MCF 10A (cell line): ENCODE results near the gene NSUN3. TPM values are rescaled to one million over a fixed set of nuclear protein-coding genes. Genes with fewer than 3 reads are reported as not detected.

Source experiments
- BruUV-seq: library from RNA; stranded (reverse); fragments of 400-500 nt; replicated peaks from 2 replicates; lab custom pipeline; 2021; lab: Mats Ljungman, UMichigan
- CTCF ChIA-PET: fragments of 300-600 bp; sonication (Branson Sonifier 250); formaldehyde crosslinking; extraction: SDS; loops from one replicate; lab custom pipeline; 2021; ENCODE audit warnings: antibody characterized with exemption, inconsistent platforms; lab: Yijun Ruan, JAX
- POLR2A ChIA-PET: fragments of 300-600, 350-650 bp; sonication (Branson Sonifier 250); formaldehyde crosslinking; extraction: SDS; loops from one replicate; lab custom pipeline; 2020; ENCODE audit warnings: antibody characterized with exemption, inconsistent platforms; lab: Yijun Ruan, JAX
- DNase-seq: peaks from one replicate; pipeline ENCODE4 v3.0.0-alpha.2; 2018; ENCODE audit not compliant: unreplicated experiment
- H3K27ac Mint-ChIP-seq: one replicate; pipeline ENCODE4 v1.8.0; 2022; ENCODE audit warnings: mild to moderate bottlenecking, low read depth, mixed read lengths; ENCODE audit not compliant: unreplicated experiment
- H3K27me3 Mint-ChIP-seq: one replicate; pipeline ENCODE4 v1.8.0; 2022; ENCODE audit warnings: mixed read lengths; ENCODE audit not compliant: insufficient read depth, unreplicated experiment
- H3K36me3 Mint-ChIP-seq: one replicate; pipeline ENCODE4 v1.8.0; 2022; ENCODE audit warnings: mild to moderate bottlenecking, moderate library complexity, mixed read lengths; ENCODE audit not compliant: insufficient read depth, unreplicated experiment
- H3K4me1 Mint-ChIP-seq: one replicate; pipeline ENCODE4 v1.8.0; 2022; ENCODE audit warnings: mixed read lengths; ENCODE audit not compliant: insufficient read depth, unreplicated experiment
- H3K4me3 Mint-ChIP-seq: one replicate; pipeline ENCODE4 v1.8.0; 2022; ENCODE audit warnings: mild to moderate bottlenecking, moderate library complexity, mixed read lengths; ENCODE audit not compliant: unreplicated experiment
- H3K9me3 Mint-ChIP-seq: one replicate; pipeline ENCODE4 v1.8.0; 2022; ENCODE audit warnings: mixed read lengths; ENCODE audit not compliant: unreplicated experiment
- intact Hi-C: fragments of 100-400 bp; cut with micrococcal nuclease; formaldehyde crosslinking; loops from 2 replicates; pipeline ENCODE4 v1.14.1; 2022
- total RNA-seq: library from RNA; stranded (reverse); gene quantifications from 2 replicates; pipeline ENCODE4 v1.2.3, GENCODE V29; 2022
- TF ChIP-seq, protein P1 (sequence below): fragments of 200-600 bp; IDR thresholded peaks from one replicate; pipeline ENCODE4 v1.8.0; 2022; ENCODE audit warnings: antibody characterized with exemption, mild to moderate bottlenecking; ENCODE audit not compliant: unreplicated experiment

The NSUN3 gene
- total RNA-seq, 1 experiment from 2014 or later, result 13.0 TPM

DNA sequence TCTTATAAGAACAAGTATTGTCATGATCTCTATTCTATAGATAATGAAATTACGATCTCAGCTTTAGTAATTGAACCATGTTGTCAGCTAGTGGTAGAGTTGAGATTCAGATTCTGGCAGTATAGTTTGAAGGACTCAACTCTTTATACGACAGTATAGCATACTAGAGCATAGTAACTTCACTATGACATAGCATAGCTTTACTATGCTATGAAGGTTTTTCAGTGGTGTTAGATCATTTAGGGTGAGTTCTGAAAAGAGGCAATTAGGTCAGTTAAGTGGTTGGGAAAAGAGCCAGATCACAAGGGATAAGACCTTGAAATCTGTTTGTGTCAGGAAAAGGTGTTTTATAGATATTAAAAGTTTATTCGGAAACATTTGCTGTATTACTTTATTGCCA, 42.6 kb upstream of the NSUN3 start:
- no peak overlapping the region for H3K4me3 Mint-ChIP-seq
- peaks cover 10% of the 10 kb centered on the region for H3K4me1 Mint-ChIP-seq
- POLR2A ChIA-PET, result interaction anchor here (1.2 kb wide), 1 partner anchor 19 kb away, joined by 3 read pairs; no protein-coding TSS in a partner anchor
- DNase-seq, result no peak
- no peaks in the 10 kb centered on the region for H3K36me3 Mint-ChIP-seq
- CTCF ChIA-PET, result interaction anchor here (0.7 to 1.0 kb wide), 3 partner anchors 10 to 49 kb away, joined by 3 to 7 read pairs (median 3); no protein-coding TSS in a partner anchor
- H3K9me3 Mint-ChIP-seq, result no peaks in the 10 kb centered on the region
- intact Hi-C loops, result no loop called here
- no peak overlapping the region for H3K27ac Mint-ChIP-seq
- no TSS peak for BruUV-seq
- no peaks in the 10 kb centered on the region for H3K27me3 Mint-ChIP-seq
- TF ChIP-seq, protein P1, sequence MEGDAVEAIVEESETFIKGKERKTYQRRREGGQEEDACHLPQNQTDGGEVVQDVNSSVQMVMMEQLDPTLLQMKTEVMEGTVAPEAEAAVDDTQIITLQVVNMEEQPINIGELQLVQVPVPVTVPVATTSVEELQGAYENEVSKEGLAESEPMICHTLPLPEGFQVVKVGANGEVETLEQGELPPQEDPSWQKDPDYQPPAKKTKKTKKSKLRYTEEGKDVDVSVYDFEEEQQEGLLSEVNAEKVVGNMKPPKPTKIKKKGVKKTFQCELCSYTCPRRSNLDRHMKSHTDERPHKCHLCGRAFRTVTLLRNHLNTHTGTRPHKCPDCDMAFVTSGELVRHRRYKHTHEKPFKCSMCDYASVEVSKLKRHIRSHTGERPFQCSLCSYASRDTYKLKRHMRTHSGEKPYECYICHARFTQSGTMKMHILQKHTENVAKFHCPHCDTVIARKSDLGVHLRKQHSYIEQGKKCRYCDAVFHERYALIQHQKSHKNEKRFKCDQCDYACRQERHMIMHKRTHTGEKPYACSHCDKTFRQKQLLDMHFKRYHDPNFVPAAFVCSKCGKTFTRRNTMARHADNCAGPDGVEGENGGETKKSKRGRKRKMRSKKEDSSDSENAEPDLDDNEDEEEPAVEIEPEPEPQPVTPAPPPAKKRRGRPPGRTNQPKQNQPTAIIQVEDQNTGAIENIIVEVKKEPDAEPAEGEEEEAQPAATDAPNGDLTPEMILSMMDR, result no peak

DNA sequence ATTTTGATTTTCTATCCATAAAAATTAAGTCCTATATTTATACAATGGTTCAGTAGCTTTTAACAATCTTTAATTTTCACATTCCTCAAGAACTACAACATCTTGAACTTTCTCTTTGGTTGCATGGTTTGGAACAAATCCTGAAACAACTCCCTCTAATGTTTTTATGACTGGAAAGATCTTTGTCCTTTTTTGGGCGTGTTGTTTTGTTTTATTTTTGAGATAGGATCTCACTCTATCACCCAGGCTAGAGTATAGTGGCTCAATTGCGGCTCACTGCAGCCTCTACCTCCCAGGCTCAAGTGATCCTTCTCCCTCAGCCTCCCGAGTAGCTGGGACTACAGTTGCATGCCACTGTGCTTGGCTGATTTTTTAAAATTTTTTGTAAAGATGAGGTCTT, 38.5 kb upstream of the NSUN3 start:
- H3K36me3 Mint-ChIP-seq, result no peaks in the 10 kb centered on the region
- ChIA-PET CTCF (interaction anchor here (0.7 to 1.7 kb wide), 4 partner anchors 11 to 45 kb away, joined by 3 to 5 read pairs (median 4); no protein-coding TSS in a partner anchor), POLR2A (no interaction called here)
- H3K27me3 Mint-ChIP-seq, result no peaks in the 10 kb centered on the region
- no peak overlapping the region for H3K4me3 Mint-ChIP-seq
- TF ChIP-seq, protein P1, result no peak
- no TSS peak for BruUV-seq
- no peak overlapping the region for H3K27ac Mint-ChIP-seq
- intact Hi-C loops, result no loop called here
- DNase-seq, result no peak
- no peaks in the 10 kb centered on the region for H3K9me3 Mint-ChIP-seq
- H3K4me1 Mint-ChIP-seq, result peaks cover 9% of the 10 kb centered on the region

DNA sequence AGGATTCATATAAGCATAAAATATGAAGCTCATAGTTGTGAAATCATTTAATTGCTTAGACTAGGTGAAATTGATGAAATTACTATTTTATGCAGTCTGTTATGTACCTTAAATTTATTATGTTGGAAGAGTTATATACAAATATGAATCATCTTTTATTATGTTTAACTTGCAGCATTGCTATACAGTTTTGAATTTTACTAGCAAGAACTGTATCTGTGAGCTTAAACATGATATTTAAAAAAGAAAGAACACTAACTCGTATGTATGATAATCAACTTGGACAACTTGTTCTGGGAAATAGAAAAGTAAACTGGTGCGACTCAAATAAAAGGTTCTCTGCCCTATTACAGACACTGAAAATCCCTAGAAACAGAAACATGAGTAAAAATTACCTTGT, 36.2 kb upstream of the NSUN3 start:
- Mint-ChIP-seq H3K4me1 (peaks cover 9% of the 10 kb centered on the region), H3K4me3 (no peak overlapping the region), H3K9me3 (no peaks in the 10 kb centered on the region), H3K27ac (no peak overlapping the region), H3K36me3 (no peaks in the 10 kb centered on the region), H3K27me3 (no peaks in the 10 kb centered on the region)
- TF ChIP-seq, protein P1, result no peak
- BruUV-seq, result no TSS peak
- DNase-seq, result no peak
- intact Hi-C loops, result no loop called here
- ChIA-PET POLR2A (no interaction called here), CTCF (interaction anchor here (1.3 kb wide), 1 partner anchor 10 kb away, joined by 4 read pairs; no protein-coding TSS in a partner anchor)

DNA sequence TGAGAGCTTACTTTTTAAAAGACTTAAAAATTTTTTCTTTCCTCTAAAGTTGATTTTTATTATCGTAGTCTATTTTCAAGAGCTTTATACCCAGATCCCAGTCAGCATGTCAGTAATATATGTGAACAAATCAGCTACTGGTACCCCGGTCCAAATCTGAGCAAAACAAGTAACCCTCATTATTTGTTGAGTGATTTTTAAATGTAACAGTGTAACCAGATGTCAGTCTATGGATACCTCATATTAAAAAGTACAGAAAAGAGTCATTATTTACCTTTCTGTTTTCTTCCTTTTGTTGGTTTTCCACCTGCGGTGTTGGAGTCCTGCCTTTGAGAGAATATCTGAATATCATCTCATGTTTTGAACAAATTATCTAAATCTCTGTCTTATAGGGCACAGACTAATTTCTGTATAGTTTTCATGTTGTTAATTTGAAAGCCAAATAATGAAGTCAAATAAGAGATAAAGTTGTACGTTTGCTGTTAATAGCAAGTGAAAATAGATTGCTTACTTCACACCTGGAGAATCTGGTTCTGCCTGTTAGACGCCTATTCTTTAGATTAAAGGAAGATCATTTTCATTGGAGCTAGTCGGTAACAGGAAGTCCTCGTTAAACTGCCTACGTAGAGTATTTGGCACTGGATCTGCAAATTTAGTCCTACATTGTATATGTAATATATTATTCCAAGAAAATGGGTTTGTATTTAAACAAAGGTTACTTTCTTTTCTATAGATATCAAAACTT, 34.6 kb upstream of the NSUN3 start, which contains the start of gene STX19:
Gene STX19, minus strand, starts transcription at position 505 of the 745 bp plus-strand sequence. CDS start 13,328 bp downstream, outside the sequence.
- Mint-ChIP-seq H3K9me3 (no peaks in the 10 kb centered on the region), H3K27ac (peak within 1 kb of the TSS; percentile 35), H3K36me3 (no peaks in the 10 kb centered on the region), H3K4me1 (peaks cover 9% of the 10 kb centered on the region), H3K27me3 (no peaks in the 10 kb centered on the region), H3K4me3 (peak within 1 kb of the TSS; percentile 52)
- intact Hi-C loops, result no loop called here
- ChIA-PET CTCF (interaction anchor here (1.0 to 1.3 kb wide), 2 partner anchors 9 to 10 kb away, joined by 3 to 4 read pairs; no protein-coding TSS in a partner anchor), POLR2A (interaction anchor here (1.0 kb wide), 2 partner anchors 34 to 37 kb away, joined by 3 to 5 read pairs; partner anchors contain the start of genes DHFR2 and NSUN3)
- no peak for DNase-seq
- no TSS peak for BruUV-seq
- TF ChIP-seq, protein P1, result no peak
